Epithelial cell of proximal tubule (primary cell): ENCODE results near the gene TSPAN3. TPM values are rescaled to one million over a fixed set of nuclear protein-coding genes. Genes with fewer than 3 reads are reported as not detected.

ENCODE experiments used
- DNase-seq: peaks from one replicate; pipeline ENCODE4 v3.0.0-alpha.2; 2011; ENCODE audit warnings: low read depth
- H3K4me3 ChIP-seq: 2 replicates; pipeline ENCODE4 v1.5.1; 2011; ENCODE audit warnings: low read depth, mild to moderate bottlenecking, low read length
- CTCF ChIP-seq: conservative IDR thresholded peaks from 2 replicates; pipeline ENCODE4 v1.5.1; 2012; ENCODE audit warnings: low read depth, mild to moderate bottlenecking, low read length
- total RNA-seq: library from RNA; depleted of rRNA; stranded (reverse); fragments of >200 nt; gene quantifications from 2 replicates; pipeline ENCODE4 v1.2.3, GENCODE V29; 2015

The TSPAN3 gene
- total RNA-seq, 1 donor from 2014 or later = 252 TPM

DNA sequence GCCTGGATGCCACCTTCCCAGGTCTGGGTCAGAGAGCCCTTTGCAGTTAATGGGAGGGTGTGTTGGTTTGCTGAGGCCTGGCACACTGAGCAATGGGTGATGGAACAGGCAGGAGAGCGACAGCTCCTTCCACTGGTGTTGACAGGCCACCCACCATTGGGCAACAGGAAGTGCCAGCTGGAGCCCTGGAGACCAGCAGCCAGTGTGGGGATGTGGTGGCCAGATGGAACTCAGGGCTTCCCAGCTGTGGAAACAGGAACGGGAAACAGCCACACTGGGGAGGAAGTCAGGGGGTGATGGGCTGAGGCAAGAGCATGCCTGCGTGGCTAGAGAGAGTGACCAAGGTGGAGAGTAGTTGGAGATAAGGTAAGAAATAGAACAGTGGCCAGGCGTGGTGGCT, 66.7 kb downstream of the TSPAN3 start:
- no peak for TF ChIP-seq CTCF
- DNase-seq = no peak
- H3K4me3 ChIP-seq = no peak overlapping the region

DNA sequence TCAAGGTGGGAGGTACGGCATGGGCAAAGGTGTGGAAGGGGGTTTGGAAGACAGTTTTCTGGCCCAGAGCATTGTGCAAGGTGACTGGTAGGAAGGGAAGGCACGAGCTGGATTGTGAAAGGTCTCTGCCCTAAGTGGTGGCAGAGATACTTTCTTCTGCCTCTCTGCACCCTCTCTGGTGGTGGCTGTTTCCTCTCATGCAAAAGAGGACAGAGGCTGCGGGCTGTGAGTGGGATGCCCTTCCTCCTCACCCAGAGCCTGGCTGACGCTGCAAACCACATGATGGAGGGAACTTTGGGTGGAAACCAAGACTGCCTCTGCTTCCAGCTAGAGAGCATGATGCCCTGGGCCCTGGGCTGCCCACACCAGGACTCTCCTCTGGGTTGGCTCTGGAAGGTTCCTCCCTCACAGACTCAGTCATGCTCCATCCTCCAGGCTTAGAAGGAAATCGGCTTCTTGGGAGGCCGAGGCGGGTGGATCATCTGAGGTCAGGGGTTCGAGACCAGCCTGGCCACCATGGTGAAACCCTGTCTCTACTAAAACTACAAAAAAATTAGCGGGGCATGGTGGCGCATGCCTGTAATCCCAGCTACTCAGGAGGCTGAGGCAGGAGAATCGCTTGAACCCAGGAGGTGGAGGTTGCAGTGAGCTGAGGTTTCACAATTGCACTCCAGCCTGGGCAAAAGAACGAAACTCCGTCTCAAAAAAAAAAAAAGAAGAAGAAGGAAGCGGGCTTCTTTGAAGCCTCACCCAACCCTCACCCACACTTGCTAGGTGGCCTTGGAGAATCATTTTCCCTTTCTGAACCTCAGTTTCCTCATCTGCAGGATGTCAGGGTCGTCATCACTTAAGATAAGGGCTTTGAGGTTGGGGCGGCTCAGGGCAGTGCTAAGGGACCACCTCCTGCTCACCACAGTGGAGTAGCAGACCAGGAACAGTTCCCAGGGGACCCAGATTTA, 67.7 kb downstream of the TSPAN3 start:
- DNase-seq = no peak
- H3K4me3 ChIP-seq = no peak overlapping the region
- TF ChIP-seq CTCF = no peak

DNA sequence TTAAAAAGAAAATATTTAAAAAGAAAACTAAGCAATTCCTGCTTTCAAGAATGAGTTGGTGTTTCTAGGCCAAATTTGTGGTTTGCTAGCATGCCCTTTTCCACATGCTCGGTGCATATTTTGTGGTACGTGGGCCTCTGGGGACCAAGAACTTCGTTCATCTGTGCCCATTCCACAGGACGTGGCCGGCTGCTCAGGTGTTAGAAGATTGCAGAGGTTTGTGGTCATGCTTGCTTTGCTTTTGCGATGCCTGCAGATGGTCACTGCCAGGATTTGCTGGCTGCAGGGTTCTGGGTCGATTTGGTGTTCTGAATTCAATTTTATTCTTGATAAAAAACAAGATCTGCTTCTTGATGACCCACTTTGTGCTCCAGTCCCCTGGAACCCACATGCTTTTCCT, 68.5 kb downstream of the TSPAN3 start:
- no peak for DNase-seq
- H3K4me3 ChIP-seq = no peak overlapping the region
- TF ChIP-seq CTCF = no peak

DNA sequence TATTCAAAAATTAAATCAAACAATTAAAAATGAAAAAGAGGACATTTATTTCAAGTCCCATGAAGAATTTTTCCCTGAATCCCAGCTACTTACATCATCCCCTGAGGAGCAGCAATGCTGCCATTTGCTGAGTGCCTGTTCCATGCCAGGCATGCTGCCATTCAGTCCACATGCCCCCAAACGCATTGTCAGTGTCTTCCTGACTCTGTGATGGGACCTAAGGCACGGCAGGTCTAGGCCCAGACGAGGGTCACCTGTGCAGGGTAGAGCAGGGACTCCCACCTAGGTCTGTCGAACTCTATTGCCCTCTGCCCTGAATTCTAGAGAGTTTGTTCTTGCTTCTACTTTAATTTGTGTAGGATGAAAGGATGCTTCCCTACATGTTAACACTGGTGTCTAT, 68.9 kb downstream of the TSPAN3 start:
- H3K4me3 ChIP-seq = no peak overlapping the region
- no peak for TF ChIP-seq CTCF
- no peak for DNase-seq

DNA sequence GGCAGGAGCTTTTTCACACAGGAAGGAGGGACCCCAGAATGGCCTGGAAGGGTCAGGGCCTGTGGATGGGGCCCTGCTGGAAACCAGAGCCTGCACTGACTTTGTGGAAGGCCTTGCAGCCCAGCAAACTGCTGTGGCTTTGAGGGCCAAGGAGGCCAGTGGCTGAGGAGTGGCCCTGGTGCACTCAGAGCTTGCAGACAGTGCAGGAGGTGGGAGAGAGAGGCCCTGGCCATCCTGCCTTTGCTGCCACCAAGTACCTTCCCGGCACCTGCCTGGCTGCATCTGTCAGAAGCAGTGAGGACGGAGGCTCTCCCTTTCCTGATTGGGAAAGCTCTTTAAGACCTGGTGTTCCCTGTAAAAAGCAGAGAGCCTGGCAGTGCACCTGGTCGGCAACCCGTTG, 69.6 kb downstream of the TSPAN3 start:
- no peak overlapping the region for H3K4me3 ChIP-seq
- DNase-seq = no peak
- no peak for TF ChIP-seq CTCF

DNA sequence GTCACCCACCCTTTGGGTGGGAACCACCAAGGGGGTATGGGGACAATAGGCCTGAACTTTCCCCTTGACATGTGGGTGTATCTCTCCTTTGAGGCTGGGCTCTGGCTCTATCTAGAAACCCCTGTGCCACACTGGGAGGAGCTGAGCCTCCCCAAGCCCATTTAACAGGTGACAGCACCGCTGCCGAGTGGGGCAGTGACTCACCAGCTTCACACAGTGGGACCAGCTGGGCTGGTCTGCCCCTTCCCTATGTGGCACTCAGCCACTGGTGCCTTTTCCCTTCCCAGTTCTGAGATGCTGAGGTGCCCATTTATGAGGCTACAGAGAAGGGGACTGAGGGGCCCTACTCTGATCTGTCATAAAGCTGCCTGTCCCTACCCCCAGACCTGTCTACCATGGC, 70.9 kb downstream of the TSPAN3 start:
- TF ChIP-seq CTCF = no peak
- DNase-seq = no peak
- no peak overlapping the region for H3K4me3 ChIP-seq
